Measurements from ENCODE around the gene GINS3. TPM values are rescaled to one million over a fixed set of nuclear protein-coding genes. Genes with fewer than 3 reads are reported as not detected.

Gene GINS3
- polyA plus RNA-seq, 3 donors = 0.79 to 1.8 (median 1.4) TPM

GRCh38 chr16:58430718-58431117, 38.4 kb downstream of the GINS3 start:
- Histone ChIP-seq H3K4me3 (replicated peaks in 1 of 3; ENCODE audit: low read depth in 2 of 3, low read length in 3 of 3) (no peak overlapping the region), H3K9me3 (replicated peaks in 1 of 2; ENCODE audit: control insufficient read depth in 1 of 2, insufficient read depth in 1 of 2, low read length in 2 of 2) (no peaks in the 10 kb centered on the region), H3K27ac (ENCODE audit: low read depth in 1 of 2, low read length in 2 of 2) (no peak overlapping the region), H3K36me3 (replicated peaks in 1 of 2; ENCODE audit: control insufficient read depth in 1 of 2, insufficient read depth in 2 of 2, low read length in 2 of 2) (no peaks in the 10 kb centered on the region), H2AFZ (ENCODE audit: insufficient read depth, low read depth, low read length, poor library complexity, severe bottlenecking) (no peak overlapping the region), H3K27me3 (ENCODE audit: control insufficient read depth in 2 of 2, insufficient read depth in 2 of 2, low read length in 2 of 2) (peaks cover 9 to 40% of the 10 kb centered on the region in 2 donors), H3K4me2 (replicated peaks; ENCODE audit: extremely low read depth, low read length, poor library complexity, severe bottlenecking) (no peak overlapping the region), H3K9ac (ENCODE audit: insufficient read depth, low read length, poor library complexity, severe bottlenecking) (no peak overlapping the region), H3K4me1 (ENCODE audit: control insufficient read depth in 1 of 2, insufficient read depth in 2 of 2, low read length in 2 of 2) (peaks cover 16% of the 10 kb centered on the region in 2 donors), H3K79me2 (ENCODE audit: insufficient read depth, low read length) (no peaks in the 10 kb centered on the region), H4K20me1 (ENCODE audit: insufficient read depth, low read length) (no peaks in the 10 kb centered on the region)
- H3K4me1 Mint-ChIP-seq = peaks cover 18% of the 10 kb centered on the region
- H3K4me3 Mint-ChIP-seq = peak overlapping the region in 1 of 2 donors; percentile 51
- no peak for TF ChIP-seq CTCF (IDR thresholded peaks at IDR 0.05)
- intact Hi-C loops (cut with micrococcal nuclease) = no loop called here
- H3K9me3 Mint-ChIP-seq = peaks cover 0 to 7% (median 0%) of the 10 kb centered on the region in 7 donors
- no peak overlapping the region for H3K27ac Mint-ChIP-seq
- WGBS (ENCODE audit: insufficient coverage) = no CpG with 5 or more reads among the region's 6 CpGs
- DNase-seq = no peak
- no peaks in the 10 kb centered on the region for H3K36me3 Mint-ChIP-seq
- peaks cover 31 to 64% (median 44%) of the 10 kb centered on the region in 3 donors for H3K27me3 Mint-ChIP-seq (ENCODE audit: low read depth in 3 of 3)

- no peak overlapping the region for H3K4me2 ChIP-seq (replicated peaks; ENCODE audit: extremely low read depth, low read length, poor library complexity, severe bottlenecking)
- H3K27ac ChIP-seq (ENCODE audit: low read depth in 1 of 2, low read length in 2 of 2) = no peak overlapping the region
- no peak for TF ChIP-seq CTCF (IDR thresholded peaks at IDR 0.05)
- DNase-seq = no peak
- H3K4me1 ChIP-seq (ENCODE audit: control insufficient read depth in 1 of 2, insufficient read depth in 2 of 2, low read length in 2 of 2) = no peaks in the 10 kb centered on the region
- no peaks in the 10 kb centered on the region for H3K79me2 ChIP-seq (ENCODE audit: insufficient read depth, low read length)
- no peaks in the 10 kb centered on the region for H3K4me1 Mint-ChIP-seq
- H3K4me3 Mint-ChIP-seq = no peak overlapping the region
- peaks cover 6 to 17% (median 14%) of the 10 kb centered on the region in 7 donors for H3K9me3 Mint-ChIP-seq
- H3K9ac ChIP-seq (ENCODE audit: insufficient read depth, low read length, poor library complexity, severe bottlenecking) = no peak overlapping the region
- no peak overlapping the region for H2AFZ ChIP-seq (ENCODE audit: insufficient read depth, low read depth, low read length, poor library complexity, severe bottlenecking)
- no peak overlapping the region for H3K27ac Mint-ChIP-seq
- H3K36me3 Mint-ChIP-seq = no peaks in the 10 kb centered on the region
- H4K20me1 ChIP-seq (ENCODE audit: insufficient read depth, low read length) = no peaks in the 10 kb centered on the region
- peaks cover 0 to 5% of the 10 kb centered on the region in 2 donors for H3K9me3 ChIP-seq (replicated peaks in 1 of 2; ENCODE audit: control insufficient read depth in 1 of 2, insufficient read depth in 1 of 2, low read length in 2 of 2)
- H3K4me3 ChIP-seq (replicated peaks in 1 of 3; ENCODE audit: low read depth in 2 of 3, low read length in 3 of 3) = no peak overlapping the region
- intact Hi-C loops (cut with micrococcal nuclease) = no loop called here
- H3K27me3 ChIP-seq (ENCODE audit: control insufficient read depth in 2 of 2, insufficient read depth in 2 of 2, low read length in 2 of 2) = peaks cover 6 to 28% of the 10 kb centered on the region in 2 donors
- H3K36me3 ChIP-seq (replicated peaks in 1 of 2; ENCODE audit: control insufficient read depth in 1 of 2, insufficient read depth in 2 of 2, low read length in 2 of 2) = no peaks in the 10 kb centered on the region
- H3K27me3 Mint-ChIP-seq (ENCODE audit: low read depth in 3 of 3) = peaks cover 30 to 64% (median 36%) of the 10 kb centered on the region in 3 donors
- 62% methylated on average over 3 of the region's 4 CpGs for WGBS (ENCODE audit: insufficient coverage)
These were observed 41.3 kb downstream of the GINS3 start for GRCh38 chr16:58433569-58433951.
